IMR-90 (cell line): ENCODE data around the gene SBF2. TPM values are rescaled to one million over a fixed set of nuclear protein-coding genes. Genes with fewer than 3 reads are reported as not detected.

Experiments
- ATAC-seq: fragments of 200-7000 bp; cut with Tn5 transposase; 2 replicates; pipeline ENCODE4 v1.9.1; 2020; ENCODE audit warnings: low read depth, mild to moderate bottlenecking, moderate library complexity
- BruUV-seq: library from RNA; stranded (reverse); fragments of 400-500 nt; replicated peaks from 2 replicates; lab custom pipeline; 2021; lab: Mats Ljungman, UMichigan
- CTCF ChIA-PET: fragments of 300-600 bp; formaldehyde crosslinking; extraction: SDS; loops from one replicate; lab custom pipeline; 2021; ENCODE audit warnings: antibody characterized with exemption; lab: Yijun Ruan, JAX
- POLR2A ChIA-PET: fragments of 300-600 bp; sonication (Branson Sonifier 250); formaldehyde crosslinking; loops from one replicate; lab custom pipeline; 2022; ENCODE audit warnings: antibody characterized with exemption; ENCODE audit not compliant: unreplicated experiment; lab: Charles Lee
- DNase-seq: peaks from one replicate; pipeline ENCODE4 v3.0.0; 2013
- H2AFZ ChIP-seq: replicated peaks from 2 replicates; pipeline ENCODE3; 2013; ENCODE audit warnings: low read length, mild to moderate bottlenecking; ENCODE audit not compliant: poor library complexity
- H2AK5ac ChIP-seq: 2 replicates; pipeline ENCODE4 v1.6.1; 2013; ENCODE audit warnings: low read depth, low read length, inconsistent platforms
- H2AK9ac ChIP-seq: replicated peaks from 2 replicates; pipeline ENCODE3; 2013; ENCODE audit warnings: mild to moderate bottlenecking, low read depth, low read length, moderate library complexity; ENCODE audit not compliant: poor library complexity
- H2BK120ac ChIP-seq: 2 replicates; pipeline ENCODE4 v1.6.1; 2013; ENCODE audit warnings: low read depth, low read length, inconsistent platforms
- H2BK15ac ChIP-seq: 3 replicates; pipeline ENCODE4 v1.6.1; 2013; ENCODE audit warnings: low read depth, low read length, inconsistent platforms
- H2BK20ac ChIP-seq: 2 replicates; pipeline ENCODE4 v1.6.1; 2013; ENCODE audit warnings: low read depth, mild to moderate bottlenecking, inconsistent platforms, low read length, moderate library complexity
- H2BK5ac ChIP-seq: 2 replicates; pipeline ENCODE4 v1.6.1; 2013; ENCODE audit warnings: mild to moderate bottlenecking, low read depth, low read length, inconsistent platforms; ENCODE audit not compliant: poor library complexity, severe bottlenecking
- H3K14ac ChIP-seq: replicated peaks from 2 replicates; pipeline ENCODE4 v1.6.1; 2013; ENCODE audit warnings: low read depth, low read length, inconsistent platforms
- H3K18ac ChIP-seq: 2 replicates; pipeline ENCODE4 v1.6.1; 2013; ENCODE audit warnings: low read depth, low read length, control low read depth
- H3K23ac ChIP-seq: 2 replicates; pipeline ENCODE4 v1.6.1; 2013; ENCODE audit warnings: low read depth, low read length, inconsistent platforms
- H3K27ac ChIP-seq: 2 replicates; pipeline ENCODE4 v1.5.1; 2013; ENCODE audit warnings: mild to moderate bottlenecking, control low read depth, low read length; ENCODE audit not compliant: insufficient read depth
- H3K27me3 ChIP-seq: 2 replicates; pipeline ENCODE4 v1.6.1; 2013; ENCODE audit warnings: low read length; ENCODE audit not compliant: control insufficient read depth, insufficient read depth
- H3K36me3 ChIP-seq: 2 replicates; pipeline ENCODE4 v1.6.1; 2013; ENCODE audit warnings: low read length, mixed read lengths; ENCODE audit not compliant: control insufficient read depth, insufficient read depth
- H3K4ac ChIP-seq: 2 replicates; pipeline ENCODE4 v1.6.1; 2013; ENCODE audit warnings: low read depth, low read length, inconsistent platforms
- H3K4me1 ChIP-seq: 2 replicates; pipeline ENCODE4 v1.6.1; 2013; ENCODE audit warnings: low read length, mixed read lengths; ENCODE audit not compliant: control insufficient read depth, insufficient read depth
- H3K4me2 ChIP-seq: 2 replicates; pipeline ENCODE4 v1.6.1; 2013; ENCODE audit warnings: low read depth, mild to moderate bottlenecking, control low read depth, low read length, moderate library complexity
- H3K4me3 ChIP-seq: 2 replicates; pipeline ENCODE4 v1.5.1; 2013; ENCODE audit warnings: low read depth, mild to moderate bottlenecking, control low read depth, low read length, moderate library complexity; ENCODE audit not compliant: insufficient read depth
- H3K56ac ChIP-seq: 2 replicates; pipeline ENCODE4 v1.6.1; 2013; ENCODE audit warnings: low read length, inconsistent platforms; ENCODE audit not compliant: insufficient read depth; ENCODE audit errors: extremely low read depth
- H3K79me1 ChIP-seq, 2 experiments: 2 replicates each; pipeline ENCODE4 v1.6.1; 2013; ENCODE audit warnings: low read length in 2 of 2, inconsistent platforms in 1 of 2, low read depth in 1 of 2
- H3K9ac ChIP-seq: 2 replicates; pipeline ENCODE4 v1.6.1; 2013; ENCODE audit warnings: low read depth, low read length, control low read depth
- H3K9me1 ChIP-seq: 2 replicates; pipeline ENCODE4 v1.6.1; 2013; ENCODE audit warnings: low read length, inconsistent platforms; ENCODE audit not compliant: insufficient read depth
- H3K9me3 ChIP-seq: 2 replicates; pipeline ENCODE4 v1.6.1; 2013; ENCODE audit warnings: low read length; ENCODE audit not compliant: control insufficient read depth, insufficient read depth
- H4K20me1 ChIP-seq: 2 replicates; pipeline ENCODE4 v1.6.1; 2013; ENCODE audit warnings: low read length, inconsistent platforms; ENCODE audit not compliant: insufficient read depth
- H4K5ac ChIP-seq: 2 replicates; pipeline ENCODE4 v1.6.1; 2013; ENCODE audit warnings: mild to moderate bottlenecking, low read depth, low read length, control low read depth
- H4K8ac ChIP-seq, 2 experiments: 2 replicates each; pipeline ENCODE4 v1.6.1; 2013; ENCODE audit warnings: low read depth in 2 of 2, low read length in 2 of 2, control low read depth in 1 of 2, inconsistent platforms in 1 of 2
- H4K91ac ChIP-seq: 2 replicates; pipeline ENCODE4 v1.6.1; 2013; ENCODE audit warnings: low read depth, low read length, inconsistent platforms; ENCODE audit not compliant: insufficient read depth
- BHLHE40 ChIP-seq: fragments of 150-350 bp; IDR thresholded peaks from 2 replicates; pipeline ENCODE4 v1.6.1; 2016; ENCODE audit warnings: mild to moderate bottlenecking, low read depth, low read length
- CEBPB ChIP-seq: IDR thresholded peaks from 2 replicates; pipeline ENCODE4 v1.6.1; 2012; ENCODE audit warnings: low read depth, low read length, improper control_type of control experiment
- FOS ChIP-seq: fragments of 150-350 bp; IDR thresholded peaks from 2 replicates; pipeline ENCODE4 v1.6.1; 2016; ENCODE audit warnings: low read depth, low read length
- MAZ ChIP-seq: IDR thresholded peaks from 2 replicates; pipeline ENCODE4 v1.6.1; 2012; ENCODE audit warnings: low read depth, mild to moderate bottlenecking, low read length, improper control_type of control experiment, moderate library complexity, borderline replicate concordance
- NFE2L2 ChIP-seq: fragments of 150-350 bp; IDR thresholded peaks from 2 replicates; pipeline ENCODE4 v1.6.1; 2016; ENCODE audit warnings: low read depth, mild to moderate bottlenecking, low read length
- POLR2A ChIP-seq: IDR thresholded peaks from 2 replicates; pipeline ENCODE4 v1.6.1; 2012; ENCODE audit warnings: mild to moderate bottlenecking, low read depth, low read length
- RAD21 ChIP-seq: IDR thresholded peaks from 2 replicates; pipeline ENCODE4 v1.6.1; 2012; ENCODE audit warnings: low read length, improper control_type of control experiment
- RFX5 ChIP-seq: IDR thresholded peaks from 2 replicates; pipeline ENCODE4 v1.8.0; 2012; ENCODE audit warnings: low read depth, mild to moderate bottlenecking, low read length, moderate library complexity
- SMC3 ChIP-seq: fragments of 150-350 bp; IDR thresholded peaks from 2 replicates; pipeline ENCODE4 v1.6.1; 2016; ENCODE audit warnings: low read depth, mild to moderate bottlenecking, antibody characterized with exemption, low read length, moderate library complexity
- WGBS, 2 experiments: methylation state at CpG; one replicate each; pipeline versions ENCODE4 v1.1.5 to v1.1.7; 2013; ENCODE audit warnings: missing lambda C conversion rate in 2 of 2; ENCODE audit not compliant: insufficient read length in 1 of 2; ENCODE audit errors: extremely low coverage in 2 of 2; 5-methylcytosine and 5-hydroxymethylcytosine counted together
- dilution Hi-C: fragments of 300-500 bp; cut with HindIII; formaldehyde crosslinking; loops from one replicate; pipeline ENCODE4 v1.14.3; 2018; ENCODE audit warnings: low sequenced_read_pairs; ENCODE audit not compliant: unreplicated experiment
- in situ Hi-C: fragments of 300-500 bp; cut with MboI; formaldehyde crosslinking; loops from 3 replicates; pipeline ENCODE4 v1.14.3; 2019; ENCODE audit warnings: low sequenced_read_pairs, inconsistent platforms, mixed read lengths
- intact Hi-C: fragments of 100-400 bp; cut with micrococcal nuclease; formaldehyde crosslinking; loops from 2 replicates; pipeline ENCODE4 v1.10.0; 2022
- polyA plus RNA-seq, 3 experiments: library from polyadenylated mRNA; depleted of rRNA; stranded (reverse); fragments of >200 nt; gene quantifications; 2 replicates each; pipeline ENCODE4 v1.2.3, GENCODE V29; 2012; ENCODE audit warnings: low replicate concordance in 1 of 3
- total RNA-seq: library from RNA; depleted of rRNA; stranded (reverse); fragments of >200 nt; gene quantifications from 2 replicates; pipeline ENCODE4 v1.2.3, GENCODE V29; 2012
- TF ChIP-seq, protein P1 (sequence below): conservative IDR thresholded peaks from 2 replicates; pipeline ENCODE4 v1.5.1; 2012; ENCODE audit warnings: mild to moderate bottlenecking, low read depth, low read length, improper control_type of control experiment

SBF2 gene
- total and polyA plus RNA-seq, 2 of the 4 experiments (the other 2 are of a cell fraction), result 23.8 to 51.8 TPM

DNA sequence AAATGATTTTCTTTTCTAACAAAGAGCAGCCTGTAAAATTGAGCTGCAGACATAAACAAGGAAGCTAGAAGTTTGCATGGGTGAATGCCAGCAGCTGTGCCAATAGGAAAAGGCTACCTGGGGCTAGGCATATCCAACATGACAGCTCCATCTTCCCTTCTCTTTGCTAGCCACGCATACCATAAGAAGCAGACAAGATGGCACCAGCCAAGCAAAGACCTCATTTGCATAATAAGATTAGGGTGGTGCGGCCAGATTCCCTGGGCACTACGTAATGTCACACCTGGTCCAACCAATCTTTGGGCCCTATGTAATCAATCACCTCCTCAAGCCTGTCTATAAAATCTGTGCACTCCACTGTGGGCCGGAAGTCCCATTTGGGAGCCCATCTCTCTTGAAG lies 521.8 kb downstream of the SBF2 start:
- DNase-seq (no peak), ATAC-seq (no peak)
- Histone ChIP-seq H2BK15ac (peak overlapping the region; percentile 85; the same call in 1 of the 3 replicates), H4K91ac (peak overlapping the region; percentile 79), H3K14ac (peak overlapping the region; percentile 71; the same call in 1 of the 2 replicates), H3K9me3 (no peaks in the 10 kb centered on the region), H3K36me3 (no peaks in the 10 kb centered on the region; the same call in 1 of the 2 replicates), H3K23ac (no peak overlapping the region), H3K9ac (no peak overlapping the region), H2AK5ac (peak overlapping the region; percentile 57), H3K4ac (peak overlapping the region; percentile 87), H2BK5ac (peak overlapping the region; percentile 64), H3K27me3 (no peaks in the 10 kb centered on the region), H2AFZ (no peak overlapping the region), H2AK9ac (no peak overlapping the region), H3K4me1 (peaks cover 23% of the 10 kb centered on the region), H2BK20ac (peak overlapping the region; percentile 81), H3K18ac (peak overlapping the region; percentile 89), H3K4me2 (no peak overlapping the region), H3K27ac (peak overlapping the region; percentile 43; the same call in 1 of the 2 replicates), H3K79me1 (peaks cover 5 to 35% of the 10 kb centered on the region in 2 experiments; a peak in 3 of 4 replicates), H4K20me1 (no peaks in the 10 kb centered on the region), H2BK120ac (peak overlapping the region; percentile 87), H4K8ac (peak overlapping the region; percentile 42 to 50; a peak in 3 of 4 replicates), H3K4me3 (no peak overlapping the region), H4K5ac (peak overlapping the region; percentile 93), H3K56ac (no peak overlapping the region), H3K9me1 (peaks cover 24% of the 10 kb centered on the region)
- dilution Hi-C loops (no loop called here), intact Hi-C loops (no loop called here), in situ Hi-C loops (loop anchor here (25.0 kb wide), 1 partner anchor 190 kb away; no protein-coding TSS in a partner anchor)
- ChIA-PET CTCF (no interaction called here), POLR2A (no interaction called here)
- WGBS, 2 experiments, result 100% methylated on average over 3 of the region's 4 CpGs; no CpG with 5 or more reads in 1 of the 2 experiments
- BruUV-seq, result no TSS peak
- TF ChIP-seq SMC3 (no peak), RAD21 (no peak), POLR2A (no peak), FOS (no peak), BHLHE40 (no peak), NFE2L2 (no peak), CEBPB (no peak), MAZ (no peak), RFX5 (no peak)
- TF ChIP-seq, protein P1, sequence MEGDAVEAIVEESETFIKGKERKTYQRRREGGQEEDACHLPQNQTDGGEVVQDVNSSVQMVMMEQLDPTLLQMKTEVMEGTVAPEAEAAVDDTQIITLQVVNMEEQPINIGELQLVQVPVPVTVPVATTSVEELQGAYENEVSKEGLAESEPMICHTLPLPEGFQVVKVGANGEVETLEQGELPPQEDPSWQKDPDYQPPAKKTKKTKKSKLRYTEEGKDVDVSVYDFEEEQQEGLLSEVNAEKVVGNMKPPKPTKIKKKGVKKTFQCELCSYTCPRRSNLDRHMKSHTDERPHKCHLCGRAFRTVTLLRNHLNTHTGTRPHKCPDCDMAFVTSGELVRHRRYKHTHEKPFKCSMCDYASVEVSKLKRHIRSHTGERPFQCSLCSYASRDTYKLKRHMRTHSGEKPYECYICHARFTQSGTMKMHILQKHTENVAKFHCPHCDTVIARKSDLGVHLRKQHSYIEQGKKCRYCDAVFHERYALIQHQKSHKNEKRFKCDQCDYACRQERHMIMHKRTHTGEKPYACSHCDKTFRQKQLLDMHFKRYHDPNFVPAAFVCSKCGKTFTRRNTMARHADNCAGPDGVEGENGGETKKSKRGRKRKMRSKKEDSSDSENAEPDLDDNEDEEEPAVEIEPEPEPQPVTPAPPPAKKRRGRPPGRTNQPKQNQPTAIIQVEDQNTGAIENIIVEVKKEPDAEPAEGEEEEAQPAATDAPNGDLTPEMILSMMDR, result no peak
